DMS153 (cell line): Measurements from ENCODE around the gene MTOR.
A peak's percentile ranks its signal among the peaks of the same experiment; 100 is the strongest.

Experiments
- DNase-seq: peaks from one replicate; lab custom pipeline; 2025; lab: John Stamatoyannopoulos, UW

The MTOR gene

GRCh38 chr1:11151114-11151513 lies 111.2 kb downstream of the MTOR start:
- no peak for DNase-seq

DNA sequence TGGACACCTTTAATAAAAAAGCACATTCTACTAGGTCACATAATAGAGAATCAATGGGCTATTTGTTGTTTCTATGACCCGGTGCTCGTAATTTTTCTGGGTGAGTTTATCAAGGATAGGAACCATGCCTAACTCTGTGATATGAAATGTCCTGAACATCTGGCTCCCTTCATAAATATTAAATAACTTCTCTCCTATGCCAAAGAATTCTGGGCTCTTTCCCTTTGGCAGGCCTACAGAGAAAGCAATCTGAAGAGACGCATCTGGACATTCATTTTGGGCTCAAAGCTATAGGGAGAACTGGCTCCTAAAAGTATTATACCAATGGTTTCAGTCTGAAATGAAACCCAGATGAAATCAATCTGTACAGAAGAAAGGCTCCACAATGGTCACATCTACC lies 112.0 kb downstream of the MTOR start:
- no peak for DNase-seq

DNA sequence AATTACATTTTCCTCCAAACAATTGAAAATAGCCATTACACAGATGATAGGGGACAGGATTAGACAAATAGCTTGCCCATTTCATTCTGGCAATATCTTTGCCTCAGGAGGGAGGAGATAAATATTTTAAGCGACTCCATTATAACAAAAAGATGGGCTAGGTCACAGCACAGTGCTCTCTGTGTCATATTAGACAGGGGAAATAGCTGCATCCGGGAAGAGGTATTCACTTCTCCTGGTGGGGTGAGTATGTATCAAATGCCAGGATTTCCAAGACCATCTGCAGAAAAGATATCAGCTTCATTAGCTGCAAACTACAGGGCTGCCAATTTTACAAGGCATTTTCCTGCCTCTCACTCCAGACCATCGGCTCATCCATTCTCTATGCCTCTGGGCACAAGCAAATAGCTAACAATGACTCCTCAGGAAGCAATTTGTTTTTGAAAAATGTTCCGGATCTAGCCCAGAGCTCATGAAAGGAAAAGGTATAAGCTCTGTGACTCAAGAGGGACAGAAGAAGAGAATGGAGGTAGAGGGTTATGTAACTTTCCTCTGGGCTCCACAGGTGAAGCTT lies 115.1 kb downstream of the MTOR start:
- DNase-seq: no peak

DNA sequence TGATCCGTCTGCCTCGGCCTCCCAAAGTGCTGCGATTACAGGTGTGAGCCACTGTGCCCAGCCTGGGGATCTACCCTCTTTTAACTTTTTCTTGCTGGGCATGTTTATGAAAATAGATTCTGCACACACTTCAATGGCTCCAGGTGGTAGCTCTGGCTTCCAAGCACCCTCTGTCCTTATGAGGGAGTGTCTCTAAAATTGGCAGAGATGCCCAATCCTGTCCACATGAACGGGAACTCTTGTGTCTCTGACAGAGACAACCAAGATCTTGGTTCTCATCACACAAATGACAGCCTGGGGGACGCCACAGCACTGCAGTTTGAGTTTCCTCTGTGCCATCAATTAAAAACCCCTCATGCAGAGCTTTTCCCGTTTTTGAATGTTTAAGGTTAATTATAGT lies 116.6 kb downstream of the MTOR start:
- no peak for DNase-seq

DNA sequence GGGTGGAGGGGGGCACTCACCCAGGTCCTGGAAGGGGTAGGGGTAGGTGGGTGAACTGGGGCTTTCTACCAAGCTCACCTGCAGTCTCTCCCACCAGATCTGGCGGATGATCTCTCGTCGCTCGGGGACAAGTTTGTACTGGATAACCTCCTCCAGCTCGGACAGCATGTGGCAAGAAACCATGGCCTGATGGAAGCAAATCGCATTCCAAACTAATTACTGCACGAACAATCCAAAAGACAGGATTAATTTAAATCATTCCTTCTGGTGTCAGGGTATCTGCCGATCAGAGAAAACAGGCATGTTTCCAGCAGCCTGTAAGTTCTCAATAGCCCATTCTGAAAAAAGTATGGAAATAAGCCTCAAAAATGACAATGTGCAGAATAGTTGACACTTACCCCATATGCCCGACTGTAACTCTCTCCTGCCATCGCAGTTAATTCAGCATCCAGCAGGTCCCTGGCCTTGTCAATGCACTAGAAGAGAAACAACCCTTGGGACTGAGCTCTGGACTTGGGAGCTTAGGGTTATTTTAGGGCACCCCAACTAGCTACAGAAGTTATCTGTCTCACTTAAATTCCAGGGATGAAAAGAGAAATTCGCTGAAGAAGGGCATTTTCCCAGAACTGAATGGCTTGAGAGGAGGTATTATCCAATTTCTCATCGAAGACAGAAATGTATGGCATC lies 117.6 kb downstream of the MTOR start:
- DNase-seq: no peak

- DNase-seq: no peak
Observed at GRCh38 chr1:11143907-11144306, 118.4 kb downstream of the MTOR start.

DNA sequence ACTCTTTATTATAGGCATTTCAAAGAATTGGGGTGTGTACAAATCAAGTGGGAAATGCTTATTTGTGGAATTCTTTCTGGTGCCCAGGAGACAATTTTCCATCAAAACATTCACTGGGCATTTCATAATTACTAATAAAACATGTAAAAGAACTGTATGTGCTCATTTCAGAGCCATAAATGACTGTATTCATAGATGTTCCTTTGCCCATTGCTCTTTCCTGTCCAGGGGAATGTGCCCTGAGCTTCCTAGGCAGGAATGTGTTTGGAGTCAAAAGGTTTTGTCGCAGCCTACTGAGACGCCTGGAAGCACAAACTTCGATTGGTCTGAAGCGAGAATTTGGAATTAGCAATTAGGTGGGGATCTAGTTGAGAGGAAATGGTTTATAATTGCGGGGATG lies 119.0 kb downstream of the MTOR start:
- DNase-seq: no peak

DNA sequence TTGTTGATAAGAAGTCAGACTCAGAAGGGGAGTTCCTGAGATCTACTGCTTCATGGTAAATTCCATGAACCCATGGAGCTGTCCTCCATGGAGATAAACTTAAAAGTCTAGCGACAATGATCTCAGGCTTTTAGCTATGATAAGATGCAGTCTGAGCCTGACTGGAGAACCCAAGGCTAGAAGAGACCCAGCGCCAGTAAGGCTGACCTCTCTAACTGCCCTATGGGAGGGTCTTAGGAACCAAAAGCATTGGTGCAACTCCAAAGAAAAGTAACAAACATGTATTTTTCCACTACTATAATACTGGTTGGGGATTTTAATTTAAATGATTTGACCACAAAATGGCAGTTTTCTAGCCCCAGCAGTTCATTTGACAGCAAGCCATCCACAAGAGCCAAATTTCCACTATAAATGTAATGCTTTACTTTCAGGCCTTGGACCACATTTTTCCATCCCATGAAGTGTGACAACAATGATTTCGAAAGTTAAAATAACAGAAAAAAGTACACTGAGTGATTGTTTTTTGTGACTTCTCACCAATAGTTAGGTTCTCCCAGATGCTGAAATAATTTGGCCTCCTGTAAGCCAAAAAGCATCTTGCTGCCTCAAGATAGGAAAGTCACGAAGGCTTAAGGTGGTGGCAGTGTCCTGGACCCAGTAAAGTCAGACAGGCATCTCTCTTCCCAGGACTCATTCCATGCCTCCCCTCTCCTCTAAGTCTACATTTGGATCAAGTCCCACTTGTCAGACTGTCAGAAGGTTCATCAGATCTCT lies 119.5 kb downstream of the MTOR start:
- no peak for DNase-seq

- DNase-seq: no peak
Observed at GRCh38 chr1:11138952-11139351, 123.4 kb downstream of the MTOR start.

- no peak for DNase-seq
Observed at GRCh38 chr1:11138029-11138428, 124.3 kb downstream of the MTOR start.

DNA sequence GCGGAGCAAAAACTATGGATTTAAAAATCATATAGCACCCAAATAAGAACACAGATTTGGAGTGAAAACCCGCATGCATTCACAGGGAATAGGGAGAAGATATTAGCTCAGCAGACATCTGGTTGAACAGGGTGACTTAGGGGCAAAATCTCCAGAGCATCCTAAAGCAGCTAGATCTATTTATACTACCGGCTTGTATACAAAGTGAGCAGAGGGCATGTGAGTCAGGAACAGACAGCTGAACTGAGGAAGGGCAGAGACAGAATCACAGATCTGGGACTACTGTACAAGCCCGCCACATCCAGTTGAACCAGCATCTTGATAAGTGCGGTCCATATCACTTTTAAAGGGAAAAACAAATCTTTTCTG lies 127.5 kb downstream of the MTOR start:
- DNase-seq: no peak

DNA sequence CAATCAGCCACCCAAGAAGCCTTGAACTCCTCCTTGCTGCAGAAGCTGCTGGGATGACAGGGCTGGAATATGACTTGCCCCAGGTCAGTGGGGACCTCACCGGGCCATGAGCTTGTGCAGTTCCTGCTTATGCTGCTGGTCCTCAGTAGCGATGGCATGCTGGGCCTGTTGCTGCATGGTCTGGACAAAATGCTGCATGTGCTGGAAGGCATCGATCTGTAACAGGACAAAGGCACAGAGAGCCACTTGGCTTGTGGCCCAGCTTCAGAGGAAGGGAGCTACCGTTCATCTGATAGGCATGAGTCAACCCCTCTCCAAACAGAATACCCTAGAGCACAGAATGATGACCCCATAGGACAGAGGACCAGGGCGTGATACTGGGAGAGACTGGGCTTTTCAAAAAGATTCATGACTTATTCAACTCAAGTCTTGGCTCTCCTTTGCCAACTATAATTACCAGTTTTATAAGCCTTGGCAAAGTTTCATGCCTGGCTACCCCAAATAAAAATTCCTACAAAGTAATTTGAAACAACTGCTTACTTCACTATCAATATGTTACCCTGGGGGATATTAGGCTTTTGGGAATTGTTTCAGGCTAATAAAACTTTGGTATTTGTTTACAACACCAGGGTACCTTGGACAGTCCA lies 128.0 kb downstream of the MTOR start:
- DNase-seq: peak; percentile 46

DNA sequence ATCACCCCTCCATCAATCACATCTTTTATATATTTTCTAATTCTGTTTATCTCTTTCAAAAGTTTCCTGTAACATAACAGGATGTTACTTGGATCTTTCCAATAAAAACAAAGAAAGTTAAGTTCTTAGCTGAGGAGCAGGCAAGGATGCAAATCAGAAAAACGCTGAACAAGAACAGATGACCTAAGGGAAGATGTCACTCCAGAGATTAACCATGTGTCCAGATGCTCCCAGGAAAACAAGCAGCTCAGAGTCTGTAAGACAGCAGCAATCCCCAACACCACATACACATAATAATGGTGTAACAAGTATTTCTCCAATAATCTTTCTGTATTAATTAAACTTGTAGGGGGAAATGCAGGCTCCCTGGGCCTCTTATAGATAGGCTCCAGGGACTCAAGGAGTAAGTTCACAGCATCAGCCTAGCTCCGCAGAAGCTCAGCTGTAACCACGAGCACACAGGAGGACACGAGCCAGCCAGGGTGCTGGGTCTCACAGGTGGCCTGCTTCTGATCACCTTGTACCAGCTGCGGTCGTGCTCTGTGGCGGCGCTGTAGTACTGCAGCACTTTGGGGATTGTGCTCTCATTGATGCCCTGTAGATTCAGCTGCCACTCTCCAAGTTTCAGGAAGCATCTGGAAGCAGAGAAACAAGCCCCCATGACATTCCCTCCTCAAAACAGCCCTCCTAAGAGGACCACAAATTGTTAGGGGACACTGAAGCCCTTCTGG lies 129.6 kb downstream of the MTOR start:
- no peak for DNase-seq

DNA sequence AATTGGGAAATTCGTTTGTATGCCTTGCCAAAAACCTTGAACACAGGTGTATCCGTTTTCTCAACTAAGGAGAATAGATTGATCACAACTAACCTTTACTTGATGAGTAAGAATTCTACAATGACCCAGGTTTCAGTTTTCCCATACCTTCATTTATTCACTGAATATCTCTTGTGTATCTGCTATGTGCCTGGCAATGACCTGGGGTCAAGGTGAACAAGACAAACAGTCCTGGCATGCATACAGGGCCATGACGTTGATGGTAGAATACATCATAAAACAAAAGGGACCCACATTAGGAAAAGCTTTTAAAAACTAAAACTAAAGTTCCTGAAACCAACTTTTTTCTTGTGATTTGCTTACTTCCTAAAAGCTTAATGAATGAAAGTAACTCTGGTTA lies 130.5 kb downstream of the MTOR start:
- DNase-seq: no peak

GRCh38 chr1:11130406-11130805 lies 131.9 kb downstream of the MTOR start:
- no peak for DNase-seq

DNA sequence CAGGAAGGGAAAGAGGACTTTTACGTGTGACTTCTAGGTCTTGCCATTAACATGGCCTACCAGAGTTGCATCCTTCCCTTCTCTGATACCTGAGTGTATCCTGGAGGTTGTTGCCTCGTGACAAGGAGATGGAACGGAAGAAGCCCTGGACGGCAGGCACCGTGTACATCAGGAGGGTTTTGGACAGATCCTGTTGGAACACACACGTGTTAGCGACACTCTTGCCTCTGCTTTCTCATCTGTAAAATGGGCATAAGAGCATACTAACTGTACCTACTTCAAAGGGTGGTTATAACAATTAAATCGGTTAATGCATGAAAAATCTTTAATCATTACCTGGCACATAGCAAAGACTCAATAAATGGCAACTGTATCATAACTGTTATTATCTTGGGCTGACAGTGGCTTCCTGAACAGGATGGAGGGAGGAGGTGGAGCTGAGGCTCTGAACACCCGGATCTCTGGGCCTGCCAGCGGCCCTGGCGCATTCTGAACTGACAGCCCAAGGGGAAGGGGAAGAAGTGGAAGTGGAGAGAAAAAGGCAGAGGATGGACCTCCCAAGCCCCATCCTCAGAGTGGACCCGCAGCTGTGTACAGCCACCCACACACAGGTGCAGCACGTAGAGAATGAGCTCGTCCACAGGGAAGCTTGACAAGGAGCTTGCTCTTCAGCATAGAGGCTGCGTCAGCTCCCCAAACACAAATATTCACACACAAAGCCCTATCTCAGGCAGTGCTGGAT lies 132.5 kb downstream of the MTOR start:
- DNase-seq: no peak

DNA sequence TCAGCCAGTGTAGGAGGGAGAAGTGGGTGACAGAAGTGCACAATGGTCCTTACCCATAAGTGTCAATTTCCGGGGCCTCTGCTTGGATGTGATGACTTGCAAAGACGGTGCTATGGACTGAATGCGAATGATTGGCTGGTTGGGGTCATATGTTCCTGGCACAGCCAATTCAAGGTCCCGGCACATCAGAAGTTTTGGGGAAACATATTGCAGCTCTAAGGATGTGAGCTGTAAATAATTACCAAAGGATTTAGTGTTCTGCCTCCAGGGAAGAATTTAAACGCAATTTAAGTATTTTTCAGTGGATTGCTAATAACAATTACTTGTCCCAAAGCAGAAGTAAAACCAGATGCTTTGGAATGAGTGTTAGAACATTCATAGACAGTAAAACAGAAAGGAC lies 135.8 kb downstream of the MTOR start:
- DNase-seq: no peak

DNA sequence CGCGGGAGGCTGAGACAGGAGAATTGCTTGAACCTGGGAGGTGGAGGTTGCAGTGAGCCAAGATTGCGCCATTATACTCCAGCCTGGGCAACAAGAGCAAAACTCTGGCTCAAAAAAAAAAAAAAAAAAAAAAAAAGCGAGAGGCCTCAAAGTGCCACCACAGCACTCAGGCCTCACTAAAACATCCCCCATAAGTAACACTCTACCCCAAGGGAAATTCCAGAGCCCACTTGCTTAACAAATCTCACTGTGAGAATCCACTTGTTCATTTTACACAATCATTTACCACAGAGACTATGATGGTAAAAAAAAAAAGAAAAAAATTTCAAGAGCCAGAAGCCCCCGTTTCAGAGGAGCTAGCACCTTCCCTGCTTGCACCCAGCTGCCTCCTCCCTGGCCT lies 136.4 kb downstream of the MTOR start:
- DNase-seq: no peak

DNA sequence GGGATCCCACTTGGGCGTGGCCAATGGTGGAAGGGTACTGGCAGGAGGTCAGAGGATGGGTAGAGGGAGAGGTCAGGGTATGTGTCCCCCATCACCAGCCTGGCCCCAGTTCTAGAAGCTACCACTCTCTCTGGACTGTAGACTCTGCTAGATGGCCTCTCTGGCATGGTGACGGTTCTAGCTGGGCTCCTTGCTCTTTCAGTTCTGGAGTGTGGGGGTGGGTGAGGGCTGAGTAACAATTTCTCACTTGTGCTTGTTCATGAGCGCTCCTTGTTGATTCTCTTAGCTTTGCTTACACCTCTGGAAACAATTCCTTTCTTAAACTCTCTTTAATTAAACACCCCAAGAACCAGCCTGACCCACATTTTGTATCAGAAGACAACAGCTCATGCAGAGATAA lies 137.4 kb downstream of the MTOR start:
- no peak for DNase-seq

GRCh38 chr1:11116318-11116717 lies 146.0 kb downstream of the MTOR start:
- no peak for DNase-seq

DNA sequence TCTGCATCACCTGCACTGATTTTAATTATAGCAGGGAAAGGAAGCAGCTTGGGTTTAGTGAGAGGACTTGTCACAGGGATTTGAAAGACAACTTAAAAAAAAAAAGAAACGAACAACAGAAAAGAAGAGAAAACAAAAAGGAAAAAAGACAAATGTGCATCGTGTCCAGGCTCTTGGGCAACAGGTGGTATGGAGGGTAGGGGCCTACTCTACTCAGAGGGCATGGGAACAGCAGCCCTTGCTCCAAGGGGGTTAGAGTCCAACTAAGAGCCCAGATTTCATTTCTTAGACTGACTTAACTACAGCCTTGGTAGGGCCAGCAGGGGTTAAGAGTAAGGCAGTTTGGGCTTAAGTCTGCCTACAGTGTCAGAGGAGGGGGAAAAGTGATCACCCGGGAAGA lies 147.4 kb downstream of the MTOR start:
- DNase-seq: no peak
